OCI-LY1 (cell line): Measurements from ENCODE around the gene TEX53.

Experiments used
- H2AFZ ChIP-seq: fragments of 200-600 bp; sonication (generic), shearing (Covaris generic); 2 replicates; pipeline ENCODE4 v1.6.0; 2014; ENCODE audit warnings: antibody characterized with exemption, mild to moderate bottlenecking, low read length
- H3F3A ChIP-seq: fragments of 200-600 bp; sonication (generic), shearing (Covaris generic); 2 replicates; pipeline ENCODE4 v1.6.0; 2014; ENCODE audit warnings: mild to moderate bottlenecking, antibody characterized with exemption, low read length, moderate library complexity; ENCODE audit not compliant: insufficient read depth
- H3K27ac ChIP-seq: fragments of 200-600 bp; sonication (generic); 2 replicates; pipeline ENCODE4 v1.5.1; 2014; ENCODE audit warnings: low read length, mixed run types, mild to moderate bottlenecking, low read depth; ENCODE audit not compliant: poor library complexity, severe bottlenecking
- H3K27me3 ChIP-seq: fragments of 200-600 bp; sonication (generic); 2 replicates; pipeline ENCODE4 v1.6.0; 2014; ENCODE audit warnings: antibody characterized with exemption, mild to moderate bottlenecking, low read length, moderate library complexity; ENCODE audit not compliant: insufficient read depth
- H3K36me3 ChIP-seq: fragments of 200-600 bp; sonication (generic); 2 replicates; pipeline ENCODE4 v1.6.1; 2014; ENCODE audit warnings: mild to moderate bottlenecking, antibody characterized with exemption, low read length, moderate library complexity, mixed read lengths; ENCODE audit not compliant: insufficient read depth
- H3K4me1 ChIP-seq: fragments of 200-600 bp; sonication (generic); 2 replicates; pipeline ENCODE4 v1.5.1; 2014; ENCODE audit warnings: mild to moderate bottlenecking, low read length, moderate library complexity; ENCODE audit not compliant: insufficient read depth, severe bottlenecking
- H3K4me2 ChIP-seq: fragments of 200-600 bp; sonication (generic), shearing (Covaris generic); 2 replicates; pipeline ENCODE4 v1.6.1; 2014; ENCODE audit warnings: low read length
- H3K4me3 ChIP-seq: fragments of 200-600 bp; sonication (generic); 2 replicates; pipeline ENCODE4 v1.5.1; 2014; ENCODE audit warnings: low read length, low read depth, mild to moderate bottlenecking, mixed read lengths; ENCODE audit not compliant: poor library complexity, severe bottlenecking
- H3K79me2 ChIP-seq: fragments of 200-600 bp; shearing (Covaris generic); 2 replicates; pipeline ENCODE4 v1.6.1; 2016; ENCODE audit warnings: mixed run types, low read length, mixed read lengths; ENCODE audit not compliant: insufficient read depth
- H3K9ac ChIP-seq: fragments of 200-600 bp; sonication (generic), shearing (Covaris generic); 2 replicates; pipeline ENCODE4 v1.6.1; 2014; ENCODE audit warnings: mild to moderate bottlenecking, low read length, mixed read lengths
- H3K9me2 ChIP-seq: fragments of 200-600 bp; sonication (generic), shearing (Covaris generic); 2 replicates; pipeline ENCODE4 v1.6.1; 2014; ENCODE audit warnings: low read depth, mild to moderate bottlenecking, low read length, mixed read lengths
- H3K9me3 ChIP-seq: fragments of 200-600 bp; shearing (Covaris generic); 2 replicates; pipeline ENCODE4 v1.6.1; 2014; ENCODE audit warnings: low read length, mixed read lengths
- H4K20me1 ChIP-seq: fragments of 200-600 bp; sonication (generic), shearing (Covaris generic); 2 replicates; pipeline ENCODE4 v1.6.0; 2016; ENCODE audit warnings: mild to moderate bottlenecking, low read length; ENCODE audit not compliant: insufficient read depth
- CTCF ChIP-seq: fragments of 200-600 bp; sonication (generic), shearing (Covaris generic); IDR thresholded peaks from 2 replicates; pipeline ENCODE4 v1.5.1; 2017; ENCODE audit warnings: mild to moderate bottlenecking, antibody characterized with exemption, low read length, moderate library complexity, mixed read lengths
- EZH2 ChIP-seq: fragments of 200-600 bp; sonication (generic), shearing (Covaris generic); IDR thresholded peaks from 2 replicates; pipeline ENCODE4 v1.8.0; 2017; ENCODE audit warnings: borderline replicate concordance, mixed run types, mild to moderate bottlenecking, antibody characterized with exemption, low read length, moderate library complexity, mixed read lengths

Gene TEX53

DNA sequence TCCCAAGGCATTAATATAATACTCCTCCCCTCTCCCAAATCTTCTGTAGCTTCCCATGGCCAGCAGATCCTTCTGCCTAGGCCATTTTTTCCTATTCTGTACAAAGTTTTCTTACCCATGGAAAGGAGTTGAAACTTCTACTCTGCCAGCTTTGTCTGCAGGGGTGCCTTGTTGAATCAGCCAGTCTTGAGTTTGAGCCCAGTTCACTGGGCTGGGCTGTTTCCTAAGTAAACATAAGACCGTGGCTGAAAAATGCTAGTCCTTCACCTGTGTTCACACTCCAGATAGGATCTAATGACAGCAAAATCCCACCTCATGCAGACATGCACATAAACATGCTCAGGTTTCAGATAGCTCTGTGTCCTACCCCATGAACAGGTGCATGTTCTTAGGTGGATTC lies 14.0 kb upstream of the TEX53 start:
- Histone ChIP-seq H3K79me2 (no peaks in the 10 kb centered on the region), H3K27ac (no peak overlapping the region), H3K36me3 (no peaks in the 10 kb centered on the region), H3K27me3 (no peaks in the 10 kb centered on the region), H2AFZ (no peak overlapping the region), H3K4me1 (no peaks in the 10 kb centered on the region), H3K9ac (no peak overlapping the region), H3K4me2 (no peak overlapping the region), H4K20me1 (no peaks in the 10 kb centered on the region), H3K4me3 (no peak overlapping the region), H3K9me3 (no peaks in the 10 kb centered on the region), H3F3A (no peaks in the 10 kb centered on the region), H3K9me2 (no peaks in the 10 kb centered on the region)
- no peak for TF ChIP-seq EZH2
- no peak for TF ChIP-seq CTCF

DNA sequence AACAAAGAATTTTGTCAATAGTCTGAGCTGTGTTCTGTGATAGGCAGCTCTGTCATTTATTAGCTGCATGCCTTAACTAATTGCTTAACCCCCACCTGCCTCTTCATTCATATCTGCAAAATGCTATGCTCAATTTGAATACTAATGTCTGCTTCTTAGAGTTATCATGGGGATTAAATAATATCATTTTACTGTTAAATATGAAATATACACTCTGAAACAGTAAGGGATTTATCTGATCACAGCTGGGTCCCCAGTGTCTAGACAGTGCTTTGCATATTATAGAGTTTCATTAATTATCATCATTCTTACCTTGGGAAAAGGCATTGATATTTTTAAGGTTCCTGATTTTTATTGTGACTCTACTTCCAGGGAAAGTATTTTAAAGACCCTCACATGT lies 12.4 kb upstream of the TEX53 start:
- Histone ChIP-seq H3K4me1 (no peaks in the 10 kb centered on the region), H3K9me3 (no peaks in the 10 kb centered on the region), H3K4me3 (no peak overlapping the region), H4K20me1 (no peaks in the 10 kb centered on the region), H2AFZ (no peak overlapping the region), H3K36me3 (no peaks in the 10 kb centered on the region), H3K27ac (no peak overlapping the region), H3K79me2 (no peaks in the 10 kb centered on the region), H3F3A (no peaks in the 10 kb centered on the region), H3K27me3 (no peaks in the 10 kb centered on the region), H3K4me2 (no peak overlapping the region), H3K9ac (no peak overlapping the region), H3K9me2 (no peaks in the 10 kb centered on the region)
- no peak for TF ChIP-seq EZH2
- no peak for TF ChIP-seq CTCF

- no peak overlapping the region for H2AFZ ChIP-seq
- H4K20me1 ChIP-seq, result no peaks in the 10 kb centered on the region
- H3K36me3 ChIP-seq, result no peaks in the 10 kb centered on the region
- TF ChIP-seq CTCF (no peak), EZH2 (no peak)
- H3F3A ChIP-seq, result no peaks in the 10 kb centered on the region
- H3K27ac ChIP-seq, result no peak overlapping the region
- H3K4me2 ChIP-seq, result no peak overlapping the region
- no peaks in the 10 kb centered on the region for H3K4me1 ChIP-seq
- no peaks in the 10 kb centered on the region for H3K9me3 ChIP-seq
- no peak overlapping the region for H3K4me3 ChIP-seq
- peaks cover under 1% of the 10 kb centered on the region; the same call in 1 of the 2 replicates for H3K27me3 ChIP-seq
- H3K79me2 ChIP-seq, result no peaks in the 10 kb centered on the region
- H3K9me2 ChIP-seq, result no peaks in the 10 kb centered on the region
- H3K9ac ChIP-seq, result no peak overlapping the region
Observed at GRCh38 chr9:114668146-114668545, 10.5 kb upstream of the TEX53 start.
